ENCODE results near the gene NAALADL2.
"Not testable (repeated sequence)": the region's sequence is repeated elsewhere in the genome, so short reads cannot be mapped to it uniquely, and the experiment has no call there.

The NAALADL2 gene

DNA sequence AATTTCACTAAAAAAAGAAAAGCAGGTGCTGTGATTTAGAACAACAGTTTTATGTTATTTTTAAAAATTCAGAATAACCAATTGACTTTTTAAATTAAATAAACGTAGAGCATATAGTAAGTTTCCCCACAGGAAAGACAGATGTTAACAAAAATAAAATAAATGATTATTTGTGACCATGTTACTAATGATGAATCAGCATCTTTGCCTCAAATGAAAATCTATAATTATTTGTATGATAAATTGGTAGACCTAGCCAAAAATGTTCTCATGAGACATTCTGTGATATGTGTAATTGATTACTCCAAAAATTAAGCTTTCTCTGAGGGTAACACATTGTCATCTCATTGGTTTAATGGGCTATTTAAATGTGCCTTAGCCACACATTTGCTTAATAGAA, 948.0 kb downstream of the NAALADL2 start:
- no peak for DNase-seq (ENCODE audit: extremely low read depth in 1 of 2, low read depth in 1 of 2)

DNA sequence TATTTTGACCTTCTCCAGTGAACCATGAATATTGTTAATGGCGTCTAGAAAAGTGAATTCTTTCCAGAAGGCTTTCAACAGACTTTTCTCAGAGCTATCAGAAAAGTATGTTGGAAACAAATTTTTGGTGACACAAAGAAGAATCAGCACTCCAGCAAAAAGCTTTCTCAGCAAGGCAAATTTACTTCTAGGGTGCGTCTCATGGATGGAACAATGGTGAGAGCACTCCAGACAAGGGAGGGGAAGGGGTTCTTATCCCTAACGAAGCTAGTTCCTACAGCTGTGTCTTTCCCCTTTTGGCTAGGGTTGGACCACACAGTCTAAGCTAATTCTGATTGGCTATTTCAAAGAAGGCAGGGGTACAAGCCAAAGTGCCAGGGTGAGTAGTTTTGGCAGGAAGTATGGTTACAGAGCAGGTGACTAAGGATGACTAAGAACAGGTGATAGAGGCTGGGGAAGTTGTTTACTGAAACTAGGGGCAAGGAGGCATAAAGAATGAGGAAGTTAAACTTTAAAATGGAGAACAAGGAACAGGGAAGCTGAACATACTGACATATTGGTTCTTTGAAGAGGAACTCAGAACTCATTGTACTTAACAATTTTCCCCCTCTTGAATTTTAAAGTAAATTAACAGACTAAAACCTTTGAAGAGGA, 959.8 kb downstream of the NAALADL2 start:
- no peak for DNase-seq (ENCODE audit: extremely low read depth in 1 of 2, low read depth in 1 of 2)

DNA sequence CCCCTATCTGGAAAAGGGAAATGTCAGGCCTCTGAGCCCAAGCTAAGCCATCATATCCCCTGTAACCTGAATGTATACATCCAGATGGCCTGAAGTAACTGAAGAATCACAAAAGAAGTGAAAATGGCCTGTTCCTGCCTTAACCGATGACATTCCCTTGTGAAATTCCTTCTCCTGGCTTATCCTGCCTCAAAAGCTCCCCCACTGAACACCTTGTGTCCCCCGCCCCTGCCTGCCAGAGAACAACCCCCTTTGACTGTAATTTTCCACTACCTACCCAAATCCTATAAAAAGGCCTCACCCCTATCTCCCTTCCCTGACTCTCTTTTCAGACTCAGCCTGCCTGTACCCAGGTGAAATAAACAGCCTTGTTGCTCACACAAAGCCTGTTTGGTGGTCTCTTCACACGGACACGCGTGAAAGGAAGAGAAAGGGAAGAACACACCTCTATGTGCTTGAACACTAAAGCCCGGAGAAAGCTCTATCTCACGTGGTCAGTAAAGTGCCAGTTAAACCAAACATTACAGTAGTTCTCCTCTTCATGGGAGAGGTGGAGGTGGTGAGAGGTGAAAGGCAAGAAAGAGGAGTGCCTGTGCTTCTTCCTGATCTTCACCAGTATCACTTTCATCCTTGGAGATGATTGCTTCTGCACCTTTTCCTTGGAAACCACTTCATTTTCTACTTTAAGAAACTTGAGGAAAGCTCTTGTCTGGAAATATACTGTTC, 963.8 kb downstream of the NAALADL2 start:
- DNase-seq (ENCODE audit: extremely low read depth in 1 of 2, low read depth in 1 of 2) = not testable (repeated sequence)

DNA sequence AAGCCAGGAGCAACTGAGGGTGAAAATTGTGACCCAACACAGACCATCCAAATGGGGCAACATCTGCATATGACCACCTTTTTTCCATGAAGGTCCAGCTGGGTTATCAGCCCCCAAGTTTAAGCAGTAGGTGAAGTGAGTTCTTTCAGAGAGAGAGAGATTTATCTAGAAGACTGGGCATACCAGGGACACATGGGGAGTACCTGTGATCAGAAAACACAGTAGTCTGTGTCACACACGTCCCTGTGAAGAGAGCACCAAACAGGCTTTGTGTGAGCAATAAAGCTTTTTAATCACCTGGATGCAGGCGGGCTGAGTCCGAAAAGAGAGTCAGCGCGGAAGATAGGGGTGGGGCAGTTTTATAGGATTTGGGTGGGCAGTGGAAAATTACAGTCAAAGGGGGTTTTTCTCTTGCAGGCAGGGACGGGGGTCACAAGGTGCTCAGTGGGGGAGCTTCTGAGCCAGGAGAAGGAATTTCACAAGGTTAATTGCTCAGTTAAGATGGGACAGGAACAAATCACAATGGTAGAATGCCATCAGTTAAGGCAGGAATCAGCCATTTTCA, 966.0 kb downstream of the NAALADL2 start:
- not testable (repeated sequence) for DNase-seq (ENCODE audit: extremely low read depth in 1 of 2, low read depth in 1 of 2)

DNA sequence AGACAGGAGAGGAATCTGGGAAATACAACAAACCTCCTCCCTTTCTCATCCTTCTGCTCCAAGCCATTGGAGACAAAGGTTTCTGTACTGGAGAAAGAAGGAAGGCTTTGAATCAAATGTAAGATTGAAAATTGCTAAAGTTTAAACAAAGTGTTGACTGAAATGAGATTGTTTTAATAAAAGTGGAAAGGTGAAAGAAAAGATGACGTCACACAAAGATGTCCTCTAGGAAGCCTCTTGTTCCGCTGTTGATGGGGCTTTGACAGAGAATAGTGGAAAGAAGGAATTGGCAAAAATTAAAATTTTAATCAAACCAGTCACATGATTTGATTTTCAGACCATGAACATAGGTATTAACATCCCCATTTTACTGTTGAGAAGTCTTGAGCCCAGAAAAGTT, 967.6 kb downstream of the NAALADL2 start:
- no peak for DNase-seq (ENCODE audit: extremely low read depth in 1 of 2, low read depth in 1 of 2)

DNA sequence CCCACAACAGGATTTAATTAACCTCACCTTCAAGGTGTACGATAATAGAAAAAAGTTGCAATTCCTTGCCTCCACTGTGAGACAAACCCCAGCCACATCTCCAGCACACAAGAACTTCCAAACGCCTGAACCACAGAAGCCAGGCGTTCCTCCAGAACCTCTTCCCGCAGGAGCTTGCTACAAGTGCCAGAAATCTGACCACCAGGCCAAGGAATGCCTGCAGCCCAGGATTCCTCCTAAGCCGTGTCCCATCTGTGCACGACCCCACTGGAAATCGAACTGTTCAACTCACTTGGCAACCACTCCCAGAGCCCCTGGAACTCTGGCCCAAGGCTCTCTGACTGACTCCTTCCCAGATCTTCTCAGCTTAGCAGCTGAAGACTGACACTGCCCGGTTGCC, 970.7 kb downstream of the NAALADL2 start:
- DNase-seq (ENCODE audit: extremely low read depth in 1 of 2, low read depth in 1 of 2) = not testable (repeated sequence)

DNA sequence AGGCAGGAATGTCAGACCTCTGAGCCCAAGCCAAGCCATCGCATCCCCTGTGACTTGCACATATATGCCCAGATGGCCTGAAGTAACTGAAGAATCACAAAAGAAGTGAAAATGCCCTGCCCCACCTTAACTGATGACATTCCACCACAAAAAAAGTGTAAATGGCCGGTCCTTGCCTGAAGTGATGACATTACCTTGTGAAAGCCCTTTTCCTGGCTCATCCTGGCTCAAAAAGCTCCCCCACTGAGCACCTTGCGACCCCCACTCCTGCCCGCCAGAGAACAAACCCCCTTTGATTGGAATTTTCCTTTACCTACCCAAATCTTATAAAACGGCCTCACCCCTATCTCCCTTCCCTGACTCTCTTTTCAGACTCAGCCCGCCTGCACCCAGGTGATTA, 976.6 kb downstream of the NAALADL2 start:
- not testable (repeated sequence) for DNase-seq (ENCODE audit: extremely low read depth in 1 of 2, low read depth in 1 of 2)

DNA sequence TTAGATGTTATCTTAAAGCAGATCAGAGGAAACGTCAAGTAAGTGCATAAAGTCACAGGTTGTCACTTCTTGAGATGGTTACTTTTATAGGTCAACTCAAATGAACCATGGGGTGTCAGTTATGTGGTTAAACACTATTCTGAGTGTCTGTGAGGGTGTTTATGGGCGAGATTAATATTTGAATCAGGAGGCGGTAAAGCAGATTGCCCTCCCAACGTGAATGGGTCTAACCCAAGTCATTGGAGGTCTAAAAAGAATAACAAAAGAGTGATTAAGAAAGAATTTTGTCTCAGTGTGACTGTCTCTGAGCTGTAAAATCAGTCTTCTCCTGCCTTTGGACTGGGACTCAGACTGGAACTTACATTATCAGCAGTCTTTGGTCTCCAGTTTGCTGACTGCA, 977.5 kb downstream of the NAALADL2 start:
- no peak for DNase-seq (ENCODE audit: extremely low read depth in 1 of 2, low read depth in 1 of 2)

DNA sequence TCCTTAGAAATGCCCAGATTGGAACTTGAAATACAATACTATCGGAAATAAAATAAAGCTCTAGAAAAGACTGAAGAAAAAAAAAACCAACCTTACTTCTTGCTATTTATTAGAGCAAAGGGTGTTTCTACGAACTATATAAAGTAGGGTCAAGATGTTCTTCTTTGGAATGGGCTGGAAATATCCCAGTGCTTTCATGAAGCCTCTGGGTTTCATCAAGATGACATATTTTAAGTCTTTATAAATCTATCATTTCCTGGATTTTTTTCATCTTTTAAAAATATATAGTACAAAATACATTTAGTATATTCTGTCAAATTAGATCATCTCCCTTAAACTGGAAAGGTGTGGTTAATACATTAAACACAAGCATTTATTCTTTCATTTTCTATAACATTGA, 978.8 kb downstream of the NAALADL2 start:
- no peak for DNase-seq (ENCODE audit: extremely low read depth in 1 of 2, low read depth in 1 of 2)

DNA sequence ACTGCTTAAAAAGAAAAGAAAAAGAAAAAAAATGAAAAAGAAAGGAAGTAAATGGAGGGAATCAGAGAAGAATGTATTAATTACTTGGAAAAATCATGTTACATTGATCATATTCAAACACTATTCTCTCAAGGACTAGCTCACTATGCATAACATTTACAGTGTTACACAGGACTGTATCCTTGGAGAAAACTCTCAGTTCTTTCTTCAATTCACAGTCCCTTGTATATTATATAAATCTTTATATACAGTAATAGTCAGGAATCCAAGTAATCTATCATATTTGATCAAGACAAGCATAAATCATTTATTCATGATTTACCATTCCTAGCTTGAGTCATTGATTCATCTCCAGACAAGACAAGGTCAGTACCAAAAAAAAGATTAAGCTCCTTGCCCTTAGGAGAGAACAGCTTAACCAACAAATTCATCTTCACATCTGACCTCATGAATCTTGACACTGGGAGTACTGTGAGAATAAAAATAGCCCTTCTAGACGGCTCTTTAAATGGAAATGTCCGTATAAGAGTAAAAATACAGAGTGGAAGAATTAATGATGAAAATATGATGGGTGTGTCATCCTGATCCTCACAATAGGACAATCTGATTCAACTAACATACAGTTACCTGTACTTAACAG, 980.4 kb downstream of the NAALADL2 start:
- DNase-seq (ENCODE audit: extremely low read depth in 1 of 2, low read depth in 1 of 2) = no peak

DNA sequence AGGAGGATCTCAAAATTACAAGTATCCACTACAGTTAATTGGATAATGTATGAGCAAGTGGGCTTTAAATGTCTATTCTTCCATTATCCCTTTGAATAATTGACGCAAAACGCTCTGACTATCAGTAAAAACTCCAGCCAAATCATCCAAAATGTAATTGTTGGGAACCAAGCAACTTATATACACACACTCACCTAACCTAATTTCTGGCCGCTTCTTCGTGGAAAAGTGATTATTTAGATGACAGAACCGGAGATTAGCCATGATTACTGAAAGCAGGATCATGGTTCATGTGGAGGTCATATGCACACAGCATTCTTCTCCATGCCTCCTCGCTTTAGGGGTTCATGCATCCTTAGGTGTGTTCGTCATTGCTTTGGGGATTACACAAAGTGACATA, 992.4 kb downstream of the NAALADL2 start:
- DNase-seq (ENCODE audit: extremely low read depth in 1 of 2, low read depth in 1 of 2) = no peak

DNA sequence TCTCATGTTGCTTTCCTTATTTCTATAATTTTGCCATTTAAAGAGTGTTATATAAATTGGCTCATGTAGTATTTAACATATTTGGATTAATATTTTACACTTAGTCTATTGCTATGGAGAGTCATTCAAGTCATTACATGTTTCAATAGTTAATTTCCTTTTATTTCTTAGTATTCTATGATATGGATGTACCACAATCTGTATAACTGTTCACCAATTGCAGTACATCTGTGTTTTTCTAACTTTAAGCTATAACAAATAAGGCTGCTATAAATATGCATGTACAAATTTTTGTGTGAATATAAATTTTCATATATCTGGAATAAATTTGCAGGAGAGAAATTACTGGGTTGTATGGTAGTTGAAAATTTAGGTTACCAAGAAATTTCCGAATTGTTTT, 993.4 kb downstream of the NAALADL2 start:
- DNase-seq (ENCODE audit: extremely low read depth in 1 of 2, low read depth in 1 of 2) = no peak

DNA sequence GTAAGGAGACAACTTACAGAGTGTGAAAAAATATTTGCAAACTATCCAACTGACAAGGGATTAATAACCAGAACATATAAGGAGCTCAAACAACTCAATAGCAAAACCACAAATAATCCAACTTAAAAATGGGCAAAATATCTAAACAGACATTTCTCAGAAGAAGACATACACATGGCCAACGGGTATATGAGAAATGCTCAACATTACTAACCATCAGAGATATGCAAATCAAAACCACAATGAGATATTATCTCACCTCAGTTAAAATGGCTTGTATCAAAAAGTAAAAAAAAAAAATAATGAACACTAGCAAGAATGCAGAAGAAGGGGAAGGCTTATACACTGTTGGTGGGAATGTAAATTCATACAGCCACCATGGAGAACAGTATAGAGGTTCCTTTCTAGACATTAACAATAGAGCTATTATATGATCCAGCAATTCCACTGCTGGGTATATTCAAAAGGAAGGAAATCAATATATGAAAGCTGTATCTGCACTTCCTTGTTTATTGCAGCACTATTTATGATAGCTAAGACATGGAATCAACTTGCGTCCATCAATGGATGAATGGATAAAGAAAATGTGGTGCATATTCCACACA, 998.6 kb downstream of the NAALADL2 start:
- no peak for DNase-seq (ENCODE audit: extremely low read depth in 1 of 2, low read depth in 1 of 2)
